Measurements from ENCODE around the gene PAQR5.

- TF ChIP-seq CTCF (IDR thresholded peaks at IDR 0.05 in 8 of 11, conservative IDR thresholded peaks at IDR 0.05 in 3 of 11): no peak
- TF ChIP-seq POLR2AphosphoS5 (IDR thresholded peaks at IDR 0.05): no peak
- TF ChIP-seq POLR2A (IDR thresholded peaks at IDR 0.05): no peak
Measured at GRCh38 chr15:69271217-69271616, 27.5 kb upstream of the PAQR5 start.
